ENCODE results near the gene B4GALNT3.

Gene B4GALNT3

GRCh38 chr12:554001-554285 is 94.2 kb downstream of the B4GALNT3 start:
- no peaks in the 10 kb centered on the region for H3F3A ChIP-seq (ENCODE audit: insufficient read depth, low read length)
- H2AFZ ChIP-seq (ENCODE audit: low read length) = no peak overlapping the region
- H3K79me2 ChIP-seq (ENCODE audit: insufficient read depth, low read length) = no peaks in the 10 kb centered on the region
- TF ChIP-seq EZH2 (IDR thresholded peaks at IDR 0.05; ENCODE audit: borderline replicate concordance, low read length) = no peak
- TF ChIP-seq, protein P1, sequence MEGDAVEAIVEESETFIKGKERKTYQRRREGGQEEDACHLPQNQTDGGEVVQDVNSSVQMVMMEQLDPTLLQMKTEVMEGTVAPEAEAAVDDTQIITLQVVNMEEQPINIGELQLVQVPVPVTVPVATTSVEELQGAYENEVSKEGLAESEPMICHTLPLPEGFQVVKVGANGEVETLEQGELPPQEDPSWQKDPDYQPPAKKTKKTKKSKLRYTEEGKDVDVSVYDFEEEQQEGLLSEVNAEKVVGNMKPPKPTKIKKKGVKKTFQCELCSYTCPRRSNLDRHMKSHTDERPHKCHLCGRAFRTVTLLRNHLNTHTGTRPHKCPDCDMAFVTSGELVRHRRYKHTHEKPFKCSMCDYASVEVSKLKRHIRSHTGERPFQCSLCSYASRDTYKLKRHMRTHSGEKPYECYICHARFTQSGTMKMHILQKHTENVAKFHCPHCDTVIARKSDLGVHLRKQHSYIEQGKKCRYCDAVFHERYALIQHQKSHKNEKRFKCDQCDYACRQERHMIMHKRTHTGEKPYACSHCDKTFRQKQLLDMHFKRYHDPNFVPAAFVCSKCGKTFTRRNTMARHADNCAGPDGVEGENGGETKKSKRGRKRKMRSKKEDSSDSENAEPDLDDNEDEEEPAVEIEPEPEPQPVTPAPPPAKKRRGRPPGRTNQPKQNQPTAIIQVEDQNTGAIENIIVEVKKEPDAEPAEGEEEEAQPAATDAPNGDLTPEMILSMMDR (IDR thresholded peaks at IDR 0.05; ENCODE audit: low read length) = no peak
- no peaks in the 10 kb centered on the region for H3K4me1 ChIP-seq (ENCODE audit: insufficient read depth, low read length, severe bottlenecking)
- H3K36me3 ChIP-seq (ENCODE audit: insufficient read depth, low read length) = no peaks in the 10 kb centered on the region
- no peak overlapping the region for H3K4me3 ChIP-seq (ENCODE audit: low read depth, low read length, poor library complexity, severe bottlenecking)
- no peaks in the 10 kb centered on the region for H3K9me3 ChIP-seq (ENCODE audit: low read length)
- no peaks in the 10 kb centered on the region for H3K9me2 ChIP-seq (ENCODE audit: low read depth, low read length)
- no peak overlapping the region for H3K4me2 ChIP-seq (ENCODE audit: low read length)
- no peaks in the 10 kb centered on the region for H4K20me1 ChIP-seq (ENCODE audit: insufficient read depth, low read length)
- no peak overlapping the region for H3K9ac ChIP-seq (ENCODE audit: low read length)
- peaks cover 6% of the 10 kb centered on the region; the same call in 1 of the 2 replicates for H3K27me3 ChIP-seq (ENCODE audit: insufficient read depth, low read length)
- no peak overlapping the region for H3K27ac ChIP-seq (ENCODE audit: low read depth, low read length, poor library complexity, severe bottlenecking)

GRCh38 chr12:556498-556897 is 96.8 kb downstream of the B4GALNT3 start:
- H2AFZ ChIP-seq (ENCODE audit: low read length) = no peak overlapping the region
- no peaks in the 10 kb centered on the region for H3K9me3 ChIP-seq (ENCODE audit: low read length)
- no peak for TF ChIP-seq EZH2 (IDR thresholded peaks at IDR 0.05; ENCODE audit: borderline replicate concordance, low read length)
- TF ChIP-seq, protein P1 (IDR thresholded peaks at IDR 0.05; ENCODE audit: low read length) = no peak
- H3K4me1 ChIP-seq (ENCODE audit: insufficient read depth, low read length, severe bottlenecking) = peaks cover 12% of the 10 kb centered on the region
- H3K79me2 ChIP-seq (ENCODE audit: insufficient read depth, low read length) = no peaks in the 10 kb centered on the region
- H3K4me2 ChIP-seq (ENCODE audit: low read length) = no peak overlapping the region
- H3K9ac ChIP-seq (ENCODE audit: low read length) = no peak overlapping the region
- H3K9me2 ChIP-seq (ENCODE audit: low read depth, low read length) = no peaks in the 10 kb centered on the region
- no peak overlapping the region for H3K4me3 ChIP-seq (ENCODE audit: low read depth, low read length, poor library complexity, severe bottlenecking)
- H3F3A ChIP-seq (ENCODE audit: insufficient read depth, low read length) = no peaks in the 10 kb centered on the region
- H3K27ac ChIP-seq (ENCODE audit: low read depth, low read length, poor library complexity, severe bottlenecking) = no peak overlapping the region
- no peaks in the 10 kb centered on the region for H4K20me1 ChIP-seq (ENCODE audit: insufficient read depth, low read length)
- H3K36me3 ChIP-seq (ENCODE audit: insufficient read depth, low read length) = no peaks in the 10 kb centered on the region
- H3K27me3 ChIP-seq (ENCODE audit: insufficient read depth, low read length) = peaks cover 16% of the 10 kb centered on the region

DNA sequence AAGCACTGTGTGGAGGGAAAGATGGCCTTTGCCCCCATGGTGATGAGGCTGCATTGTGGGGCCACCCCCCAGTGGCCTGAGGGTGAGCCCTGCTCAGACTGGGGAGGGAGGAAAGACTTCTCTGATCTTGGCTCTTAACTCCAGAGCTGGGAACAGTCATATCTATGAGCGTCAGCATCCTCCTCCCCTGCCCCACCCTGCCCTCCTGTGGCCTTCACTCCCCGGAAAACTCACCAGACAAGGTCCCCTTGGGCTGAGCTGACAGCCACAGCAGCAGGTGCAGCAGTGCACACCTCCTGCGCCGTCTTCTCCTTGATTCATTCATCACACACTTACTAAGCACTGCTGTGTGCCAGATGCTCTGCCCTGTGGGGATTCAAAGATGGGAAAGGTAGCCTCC is 98.8 kb downstream of the B4GALNT3 start:
- Histone ChIP-seq H3K27me3 (ENCODE audit: insufficient read depth, low read length) (peaks cover 11% of the 10 kb centered on the region; the same call in 1 of the 2 replicates), H3K9me3 (ENCODE audit: low read length) (no peaks in the 10 kb centered on the region), H3K79me2 (ENCODE audit: insufficient read depth, low read length) (no peaks in the 10 kb centered on the region), H3K36me3 (ENCODE audit: insufficient read depth, low read length) (peaks cover 9% of the 10 kb centered on the region; the same call in 1 of the 2 replicates), H3F3A (ENCODE audit: insufficient read depth, low read length) (no peaks in the 10 kb centered on the region), H3K4me1 (ENCODE audit: insufficient read depth, low read length, severe bottlenecking) (peaks cover 17% of the 10 kb centered on the region), H4K20me1 (ENCODE audit: insufficient read depth, low read length) (no peaks in the 10 kb centered on the region), H3K27ac (ENCODE audit: low read depth, low read length, poor library complexity, severe bottlenecking) (no peak overlapping the region), H3K9me2 (ENCODE audit: low read depth, low read length) (no peaks in the 10 kb centered on the region), H3K4me3 (ENCODE audit: low read depth, low read length, poor library complexity, severe bottlenecking) (no peak overlapping the region), H2AFZ (ENCODE audit: low read length) (no peak overlapping the region), H3K4me2 (ENCODE audit: low read length) (no peak overlapping the region), H3K9ac (ENCODE audit: low read length) (no peak overlapping the region)
- TF ChIP-seq EZH2 (IDR thresholded peaks at IDR 0.05; ENCODE audit: borderline replicate concordance, low read length) = no peak
- TF ChIP-seq, protein P1 (IDR thresholded peaks at IDR 0.05; ENCODE audit: low read length) = no peak

Measured in OCI-LY1 (cell line).